Heart left ventricle (tissue), 13 donors: ENCODE data around the gene GRM7.

Experiments used
- CTCF ChIP-seq, 12 donors: fragments of 200-600 bp; sonication (generic) in 4 of 12; IDR thresholded peaks; one replicate each; pipeline versions ENCODE4 v1.5.0 to v1.8.0; 2018 to 2022; ENCODE audit warnings: antibody characterized with exemption in 12 of 12, mild to moderate bottlenecking in 5 of 12
- POLR2A ChIP-seq, 2 donors: fragments of 450-650 bp; IDR thresholded peaks; one replicate each; pipeline ENCODE4 v1.6.1; 2017; ENCODE audit warnings: antibody characterized with exemption in 2 of 2, mild to moderate bottlenecking in 2 of 2, moderate library complexity in 2 of 2
- donor health status: ischemic (EF 13 %, LVEDD 7.1; RV severe dilation, severe dysfunction).
- donor health status: DM: no; HTN: yes; CAD: no.
- donor health status: DM: no; HTN: no; CAD: no.
- donor health status: ischemic (EF 25% LVEDD 6.9; RV normal size, moderate dysfunction).
- donor health status: ischemic (EF 25% LVEDD 5.7; RV mildly dilated, moderate dysfunction).
- donor health status: ischemic (EF 35%, LVEDD 5.7; RV mildly dilated, moderate dysfunction).
- donor health status: nonischemic (EF 11% LVEDD 7.7; RV severe dilation, severe dysfunction).
- donor health status: DM: yes; HTN: yes; CAD: no.
- donor health status: PGD.
- donor health status: ischemic (EF 29% LVEDD 5.4; RV normal size, mild dysfunction).
- donor health status: nonischemic (EF 23%, LVEDD 6.1; RV moderate dilation, normal function).

GRCh38 chr3:7469866-7470265 lies 609.0 kb downstream of the GRM7 start:
- TF ChIP-seq CTCF (IDR thresholded peaks at IDR 0.05) (no peak), POLR2A (IDR thresholded peaks at IDR 0.05) (no peak)
